ENCODE results near the gene HESX1.

DNA sequence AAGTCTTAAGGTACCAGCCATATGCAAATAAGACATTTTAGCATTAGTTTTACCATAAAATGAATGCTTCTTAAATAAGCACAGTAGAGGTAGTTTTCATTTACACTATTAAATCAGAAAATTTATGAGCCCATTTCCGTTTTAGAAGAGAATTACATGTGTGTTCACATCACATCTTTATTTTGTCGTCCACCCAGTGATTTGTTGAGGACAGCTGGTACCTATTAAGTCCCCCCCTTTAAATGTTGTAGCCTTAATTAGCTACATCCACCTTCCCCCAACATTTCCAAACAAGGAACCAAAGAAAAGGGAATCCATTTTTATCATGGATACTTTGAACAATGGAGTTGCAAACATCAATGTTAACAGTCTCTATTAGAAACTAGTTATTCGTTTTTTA lies 41.5 kb downstream of the HESX1 start:
- TF ChIP-seq, protein P1, sequence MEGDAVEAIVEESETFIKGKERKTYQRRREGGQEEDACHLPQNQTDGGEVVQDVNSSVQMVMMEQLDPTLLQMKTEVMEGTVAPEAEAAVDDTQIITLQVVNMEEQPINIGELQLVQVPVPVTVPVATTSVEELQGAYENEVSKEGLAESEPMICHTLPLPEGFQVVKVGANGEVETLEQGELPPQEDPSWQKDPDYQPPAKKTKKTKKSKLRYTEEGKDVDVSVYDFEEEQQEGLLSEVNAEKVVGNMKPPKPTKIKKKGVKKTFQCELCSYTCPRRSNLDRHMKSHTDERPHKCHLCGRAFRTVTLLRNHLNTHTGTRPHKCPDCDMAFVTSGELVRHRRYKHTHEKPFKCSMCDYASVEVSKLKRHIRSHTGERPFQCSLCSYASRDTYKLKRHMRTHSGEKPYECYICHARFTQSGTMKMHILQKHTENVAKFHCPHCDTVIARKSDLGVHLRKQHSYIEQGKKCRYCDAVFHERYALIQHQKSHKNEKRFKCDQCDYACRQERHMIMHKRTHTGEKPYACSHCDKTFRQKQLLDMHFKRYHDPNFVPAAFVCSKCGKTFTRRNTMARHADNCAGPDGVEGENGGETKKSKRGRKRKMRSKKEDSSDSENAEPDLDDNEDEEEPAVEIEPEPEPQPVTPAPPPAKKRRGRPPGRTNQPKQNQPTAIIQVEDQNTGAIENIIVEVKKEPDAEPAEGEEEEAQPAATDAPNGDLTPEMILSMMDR (IDR thresholded peaks at IDR 0.05) = no peak
- no peak for TF ChIP-seq POLR2A (IDR thresholded peaks at IDR 0.05)

Measured in uterus (tissue), 2 donors.